ENCODE measurements around the gene DNAH6. TPM values are rescaled to one million over a fixed set of nuclear protein-coding genes. Genes with fewer than 3 reads are reported as not detected.

DNAH6 gene
- total RNA-seq, 4 donors from 2014 or later, result 0.16 to 1.2 (median 0.47) TPM

GRCh38 chr2:84487298-84487996 lies 28.9 kb upstream of the DNAH6 start:
- Histone ChIP-seq H3K4me3 (no peak overlapping the region), H3K27ac (no peak overlapping the region), H3K27me3 (no peaks in the 10 kb centered on the region), H3K4me1 (no peaks in the 10 kb centered on the region), H3K36me3 (no peaks in the 10 kb centered on the region), H3K9me3 (no peaks in the 10 kb centered on the region)
- WGBS, result 65% methylated on average over 3 of the region's 3 CpGs
- TF ChIP-seq EP300 (IDR thresholded peaks at IDR 0.05) (no peak), POLR2A (IDR thresholded peaks at IDR 0.05) (no peak), POLR2AphosphoS5 (IDR thresholded peaks at IDR 0.05) (no peak)
- TF ChIP-seq, protein P1, sequence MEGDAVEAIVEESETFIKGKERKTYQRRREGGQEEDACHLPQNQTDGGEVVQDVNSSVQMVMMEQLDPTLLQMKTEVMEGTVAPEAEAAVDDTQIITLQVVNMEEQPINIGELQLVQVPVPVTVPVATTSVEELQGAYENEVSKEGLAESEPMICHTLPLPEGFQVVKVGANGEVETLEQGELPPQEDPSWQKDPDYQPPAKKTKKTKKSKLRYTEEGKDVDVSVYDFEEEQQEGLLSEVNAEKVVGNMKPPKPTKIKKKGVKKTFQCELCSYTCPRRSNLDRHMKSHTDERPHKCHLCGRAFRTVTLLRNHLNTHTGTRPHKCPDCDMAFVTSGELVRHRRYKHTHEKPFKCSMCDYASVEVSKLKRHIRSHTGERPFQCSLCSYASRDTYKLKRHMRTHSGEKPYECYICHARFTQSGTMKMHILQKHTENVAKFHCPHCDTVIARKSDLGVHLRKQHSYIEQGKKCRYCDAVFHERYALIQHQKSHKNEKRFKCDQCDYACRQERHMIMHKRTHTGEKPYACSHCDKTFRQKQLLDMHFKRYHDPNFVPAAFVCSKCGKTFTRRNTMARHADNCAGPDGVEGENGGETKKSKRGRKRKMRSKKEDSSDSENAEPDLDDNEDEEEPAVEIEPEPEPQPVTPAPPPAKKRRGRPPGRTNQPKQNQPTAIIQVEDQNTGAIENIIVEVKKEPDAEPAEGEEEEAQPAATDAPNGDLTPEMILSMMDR (IDR thresholded peaks at IDR 0.05), result no peak
- DNase-seq (ENCODE audit: low spot score in 2 of 2), result no peak

DNA sequence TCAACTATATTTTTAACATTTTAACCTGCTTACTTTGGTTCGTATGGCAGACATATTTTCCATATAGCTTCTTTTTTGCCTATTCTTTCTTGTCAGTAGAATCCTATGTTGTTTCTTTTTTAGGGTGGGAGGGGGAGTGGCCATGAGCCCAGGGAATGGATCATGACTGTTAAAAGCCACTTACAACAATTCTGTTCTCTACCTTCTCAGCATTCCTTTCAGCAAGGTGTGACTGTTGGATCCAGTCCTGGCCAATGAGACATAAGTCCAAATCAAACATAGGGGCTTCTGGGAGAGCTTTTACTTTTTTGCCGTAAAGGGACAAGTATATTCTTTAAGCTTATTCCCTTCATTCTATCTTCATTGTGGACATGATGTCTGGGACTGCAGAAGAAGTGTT lies 25.0 kb upstream of the DNAH6 start:
- Histone ChIP-seq H3K27ac (no peak overlapping the region), H3K36me3 (no peaks in the 10 kb centered on the region), H3K4me1 (no peaks in the 10 kb centered on the region), H3K27me3 (no peaks in the 10 kb centered on the region), H3K4me3 (no peak overlapping the region), H3K9me3 (no peaks in the 10 kb centered on the region)
- WGBS, result 60% methylated on average over 2 of the region's 2 CpGs
- DNase-seq (ENCODE audit: low spot score in 2 of 2), result no peak
- TF ChIP-seq, protein P1 (IDR thresholded peaks at IDR 0.05), result no peak
- no peak for TF ChIP-seq POLR2A (IDR thresholded peaks at IDR 0.05)
- TF ChIP-seq EP300 (IDR thresholded peaks at IDR 0.05), result no peak
- TF ChIP-seq POLR2AphosphoS5 (IDR thresholded peaks at IDR 0.05), result no peak

GRCh38 chr2:84491741-84492140 lies 24.6 kb upstream of the DNAH6 start:
- no peaks in the 10 kb centered on the region for H3K27me3 ChIP-seq
- TF ChIP-seq POLR2AphosphoS5 (IDR thresholded peaks at IDR 0.05) (no peak), EP300 (IDR thresholded peaks at IDR 0.05) (no peak), POLR2A (IDR thresholded peaks at IDR 0.05) (no peak)
- TF ChIP-seq, protein P1 (IDR thresholded peaks at IDR 0.05), result no peak
- no peak for DNase-seq (ENCODE audit: low spot score in 2 of 2)
- H3K27ac ChIP-seq, result no peak overlapping the region
- no peak overlapping the region for H3K4me3 ChIP-seq
- no peaks in the 10 kb centered on the region for H3K9me3 ChIP-seq
- H3K36me3 ChIP-seq, result no peaks in the 10 kb centered on the region
- WGBS, result 87% methylated on average over 6 of the region's 6 CpGs
- H3K4me1 ChIP-seq, result no peaks in the 10 kb centered on the region

DNA sequence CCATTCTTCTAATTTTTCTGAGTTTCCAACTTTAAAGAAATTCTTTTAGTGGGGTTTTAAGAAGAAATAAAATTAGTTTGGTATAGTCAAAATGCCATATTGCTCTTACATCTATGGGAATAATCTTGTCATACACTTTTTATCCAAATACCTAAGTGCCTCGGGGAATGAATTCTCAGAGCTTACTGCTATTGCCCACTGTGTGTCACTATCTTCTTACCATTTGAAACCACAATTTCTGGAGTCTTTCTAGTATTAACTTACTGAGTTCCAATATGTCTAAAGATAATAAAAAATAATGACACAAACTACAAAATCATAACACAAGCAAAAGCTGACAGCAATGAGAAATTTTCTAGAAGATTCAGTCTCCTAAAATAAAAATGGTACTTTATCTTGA lies 23.7 kb upstream of the DNAH6 start:
- no peaks in the 10 kb centered on the region for H3K36me3 ChIP-seq
- no peaks in the 10 kb centered on the region for H3K9me3 ChIP-seq
- WGBS, result 55% methylated on average over 1 of the region's 1 CpG
- H3K27ac ChIP-seq, result no peak overlapping the region
- H3K4me1 ChIP-seq, result no peaks in the 10 kb centered on the region
- DNase-seq (ENCODE audit: low spot score in 2 of 2), result no peak
- H3K27me3 ChIP-seq, result no peaks in the 10 kb centered on the region
- H3K4me3 ChIP-seq, result no peak overlapping the region
- TF ChIP-seq EP300 (IDR thresholded peaks at IDR 0.05) (no peak), POLR2AphosphoS5 (IDR thresholded peaks at IDR 0.05) (no peak), POLR2A (IDR thresholded peaks at IDR 0.05) (no peak)
- TF ChIP-seq, protein P1 (IDR thresholded peaks at IDR 0.05), result no peak

GRCh38 chr2:84493514-84493913 lies 22.8 kb upstream of the DNAH6 start:
- WGBS, result 68% methylated on average over 5 of the region's 5 CpGs
- Histone ChIP-seq H3K27ac (no peak overlapping the region), H3K27me3 (no peaks in the 10 kb centered on the region), H3K4me3 (no peak overlapping the region), H3K4me1 (no peaks in the 10 kb centered on the region), H3K36me3 (no peaks in the 10 kb centered on the region), H3K9me3 (no peaks in the 10 kb centered on the region)
- DNase-seq (ENCODE audit: low spot score in 2 of 2), result no peak
- no peak for TF ChIP-seq POLR2AphosphoS5 (IDR thresholded peaks at IDR 0.05)
- no peak for TF ChIP-seq EP300 (IDR thresholded peaks at IDR 0.05)
- TF ChIP-seq, protein P1 (IDR thresholded peaks at IDR 0.05), result no peak
- no peak for TF ChIP-seq POLR2A (IDR thresholded peaks at IDR 0.05)
